AG10803 (cell line): ENCODE measurements around the gene GXYLT1.

Source experiments
- DNase-seq: peaks from one replicate; pipeline ENCODE4 v3.0.0; 2010; ENCODE audit warnings: low read depth
- H3K4me3 ChIP-seq: 2 replicates; pipeline ENCODE4 v1.5.1; 2011; ENCODE audit warnings: mild to moderate bottlenecking, low read length, control low read depth
- CTCF ChIP-seq: conservative IDR thresholded peaks from 2 replicates; pipeline ENCODE4 v1.5.1; 2011; ENCODE audit warnings: mild to moderate bottlenecking, low read length, control low read depth, inconsistent platforms

GXYLT1 gene

GRCh38 chr12:42039176-42039575, 105.5 kb downstream of the GXYLT1 start:
- peak; percentile 32 for DNase-seq
- H3K4me3 ChIP-seq, result no peak overlapping the region
- TF ChIP-seq CTCF, result no peak

- no peak for TF ChIP-seq CTCF
- H3K4me3 ChIP-seq, result no peak overlapping the region
- no peak for DNase-seq
Observed at GRCh38 chr12:42031847-42032564, 112.7 kb downstream of the GXYLT1 start.
